NCI-H748 (cell line): ENCODE data around the gene MAP3K12.
"Not testable (repeated sequence)": the region's sequence is repeated elsewhere in the genome, so short reads cannot be mapped to it uniquely, and the experiment has no call there.

Source experiments
- DNase-seq: peaks from one replicate; lab custom pipeline; 2025; ENCODE audit not compliant: unreplicated experiment; lab: John Stamatoyannopoulos, UW

Gene MAP3K12

DNA sequence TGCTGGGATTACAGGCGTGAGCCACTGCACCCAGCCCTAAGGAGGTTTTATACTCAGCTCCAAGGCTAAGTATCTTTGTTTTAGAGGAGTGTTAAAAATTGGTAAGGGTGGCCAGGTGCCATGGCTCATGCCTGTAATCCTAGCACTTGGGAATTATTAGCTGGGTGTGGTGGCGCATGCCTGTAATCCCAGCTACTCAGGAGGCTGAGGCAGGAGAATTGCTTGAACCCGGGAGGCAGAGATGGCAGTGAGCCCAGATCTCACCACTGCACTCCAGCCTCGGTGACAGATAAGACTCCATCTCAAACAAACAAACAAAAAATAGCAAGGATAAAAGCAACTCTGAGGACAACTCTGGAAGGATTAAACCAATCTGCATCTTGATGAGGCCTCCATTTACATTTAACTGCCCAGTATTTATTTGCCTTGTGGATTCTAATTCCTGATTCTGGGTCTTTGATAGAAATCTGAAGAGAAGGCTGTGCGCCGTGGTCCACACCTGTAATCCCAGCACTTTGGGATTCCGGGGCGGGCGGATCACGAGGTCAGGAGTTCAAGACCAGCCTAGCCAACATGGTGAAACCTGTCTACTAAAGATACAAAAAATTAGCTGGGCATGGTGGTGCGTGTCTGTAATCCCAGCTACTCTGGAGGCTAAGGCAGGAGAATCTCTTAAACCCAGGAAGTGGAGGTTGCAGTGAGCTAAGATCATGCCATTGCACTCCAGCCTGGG lies 54.5 kb downstream of the MAP3K12 start:
- not testable (repeated sequence) for DNase-seq

DNA sequence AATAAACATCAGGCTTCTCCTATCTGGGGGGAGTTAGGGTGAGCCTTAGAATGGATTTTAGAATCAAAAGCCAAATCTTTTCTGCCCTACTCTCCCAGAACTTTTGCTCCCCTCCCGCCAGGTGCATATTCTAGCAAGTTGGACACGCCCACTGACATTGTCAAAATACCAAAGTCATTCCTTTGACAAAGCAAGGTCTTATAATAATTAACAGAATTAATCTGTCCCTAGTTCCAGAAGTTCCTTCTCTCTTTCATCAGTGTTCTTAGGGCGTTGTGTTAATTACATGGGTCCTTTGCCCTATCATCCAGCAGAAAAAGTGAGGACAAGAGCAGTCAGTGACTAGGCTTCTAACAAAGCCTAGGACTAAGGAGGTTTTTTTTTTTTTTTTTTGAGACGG lies 55.3 kb downstream of the MAP3K12 start:
- DNase-seq, result no peak

DNA sequence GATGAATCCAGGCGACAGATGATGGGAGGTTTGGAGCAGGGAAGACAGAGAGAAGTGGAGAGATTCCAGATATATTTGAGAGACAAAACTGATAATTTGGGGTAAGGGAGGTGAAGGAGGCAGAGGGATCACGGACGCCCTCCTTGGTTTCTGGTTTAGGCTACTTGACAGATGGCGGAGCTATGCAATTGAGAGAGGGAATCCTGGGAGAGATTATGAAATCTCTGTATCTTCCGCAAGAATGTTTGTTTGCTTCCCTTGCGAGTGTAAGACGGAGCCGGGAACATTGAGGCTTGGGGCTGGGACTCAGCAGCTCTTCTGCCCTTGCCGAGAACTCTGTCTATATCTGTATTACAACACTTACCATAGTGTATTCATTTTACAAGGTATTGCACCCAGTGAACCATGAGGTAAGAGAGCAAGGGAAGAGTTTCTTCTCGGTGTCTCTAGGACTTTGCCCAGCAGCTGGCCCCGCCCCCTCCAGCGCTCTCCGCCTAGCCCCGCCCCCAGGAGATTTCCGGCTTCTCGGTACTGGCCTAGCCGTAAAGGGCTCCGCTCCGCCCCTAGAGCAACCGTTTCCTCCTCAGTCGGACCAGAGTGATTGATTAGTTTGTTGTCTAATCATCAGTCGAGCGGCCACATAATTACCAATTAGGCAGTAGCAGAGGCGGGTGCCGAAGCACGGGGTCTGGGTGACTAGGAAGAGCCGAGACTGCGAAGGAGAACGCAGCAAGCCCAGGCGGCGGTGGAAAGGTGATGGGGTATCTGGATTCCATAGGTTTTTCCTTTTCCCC lies 58.0 kb downstream of the MAP3K12 start, which contains the start of gene PRR13:
Gene PRR13, plus strand, starts transcription at position 695 of the 794 bp plus-strand sequence. CDS start 981 bp downstream, outside the sequence.
- peak; percentile 99 for DNase-seq

DNA sequence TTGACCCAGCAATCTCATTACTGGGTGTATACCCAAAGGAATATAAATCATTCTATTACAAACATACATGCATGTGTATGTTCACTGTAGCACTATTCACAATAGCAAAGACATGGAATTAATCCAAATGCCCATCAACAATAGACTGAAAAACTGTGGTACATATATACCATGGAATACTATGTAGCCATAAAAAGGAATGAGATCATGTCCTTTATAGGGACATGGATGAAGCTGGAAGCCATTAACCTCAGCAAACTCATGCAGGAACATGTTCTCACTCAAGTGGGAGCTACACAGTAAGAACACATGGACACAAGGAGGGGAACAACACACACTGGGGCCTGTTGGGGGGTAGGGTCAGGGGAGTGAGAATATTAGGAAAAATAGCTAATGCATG lies 59.7 kb downstream of the MAP3K12 start:
- not testable (repeated sequence) for DNase-seq

DNA sequence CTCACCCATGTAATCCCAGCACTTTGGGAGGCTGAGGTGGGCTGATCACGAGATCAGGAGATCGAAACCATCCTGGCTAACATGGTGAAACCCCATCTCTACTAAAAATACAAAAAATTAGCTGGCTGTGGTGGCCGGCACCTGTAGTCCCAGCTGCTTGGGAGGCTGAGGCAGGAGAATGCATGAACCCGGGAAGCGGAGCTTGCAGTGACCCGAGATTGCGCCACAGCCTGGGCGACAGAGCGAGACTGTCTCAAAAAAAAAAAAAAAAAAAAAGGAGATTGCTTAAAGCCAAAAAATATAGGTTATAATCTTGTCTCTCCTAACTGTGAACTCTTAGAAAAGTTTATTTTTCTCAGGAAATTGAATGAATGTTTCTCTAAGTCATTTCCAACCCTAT lies 63.9 kb downstream of the MAP3K12 start:
- not testable (repeated sequence) for DNase-seq

DNA sequence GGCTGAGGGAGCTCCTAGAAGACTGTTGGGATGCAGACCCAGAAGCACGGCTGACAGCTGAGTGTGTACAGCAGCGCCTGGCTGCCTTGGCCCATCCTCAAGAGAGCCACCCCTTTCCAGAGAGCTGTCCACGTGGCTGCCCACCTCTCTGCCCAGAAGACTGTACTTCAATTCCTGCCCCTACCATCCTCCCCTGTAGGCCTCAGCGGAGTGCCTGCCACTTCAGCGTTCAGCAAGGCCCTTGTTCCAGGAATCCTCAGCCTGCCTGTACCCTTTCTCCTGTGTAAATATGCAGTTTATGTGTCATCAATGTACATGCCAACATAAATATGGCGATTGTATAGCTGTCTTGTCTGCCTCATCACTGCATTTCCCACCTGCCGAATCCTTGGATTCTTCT lies 68.1 kb downstream of the MAP3K12 start:
- DNase-seq, result no peak

DNA sequence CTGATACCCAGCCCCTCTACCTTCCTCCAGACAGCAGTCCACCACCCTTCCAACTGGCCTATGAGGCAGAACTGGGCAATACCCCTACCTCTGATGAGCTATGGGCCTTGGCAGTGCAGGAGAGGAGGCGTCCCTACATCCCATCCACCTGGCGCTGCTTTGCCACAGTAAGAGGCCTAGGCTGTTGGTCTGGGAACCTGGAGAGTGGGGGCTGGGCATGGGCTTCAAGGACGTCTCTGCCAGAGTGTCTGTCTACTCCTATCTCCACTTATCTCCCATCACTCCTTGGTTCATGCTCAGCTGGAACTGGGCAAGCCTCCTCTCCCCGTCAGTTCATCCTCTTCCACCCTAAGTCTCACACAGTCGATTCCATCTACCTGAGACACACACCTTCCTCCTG lies 69.1 kb downstream of the MAP3K12 start:
- no peak for DNase-seq
